HepG2 (cell line): Measurements from ENCODE around the gene MYO1E. TPM values are rescaled to one million over a fixed set of nuclear protein-coding genes. Genes with fewer than 3 reads are reported as not detected.

Experiments
- ATAC-seq: fragments of 200-7000 bp; cut with Tn5 transposase; 3 replicates; pipeline ENCODE4 v1.9.1; 2020; ENCODE audit warnings: mild to moderate bottlenecking, moderate library complexity
- BruUV-seq: library from RNA; stranded (reverse); fragments of 400-500 nt; replicated peaks from 2 replicates; lab custom pipeline; 2021; lab: Mats Ljungman, UMichigan
- CTCF ChIA-PET: fragments of 300-600 bp; formaldehyde crosslinking; extraction: SDS; loops from one replicate; lab custom pipeline; 2021; ENCODE audit warnings: low total read pairs, inconsistent platforms, low intra/inter-chr PET ratio; lab: Yijun Ruan, JAX
- POLR2A ChIA-PET: fragments of 350-600 bp; sonication (Branson Sonifier 250); formaldehyde crosslinking; loops from one replicate; lab custom pipeline; 2020; ENCODE audit warnings: antibody characterized with exemption, inconsistent platforms; lab: Yijun Ruan, JAX
- DNase-seq: peaks from one replicate; pipeline ENCODE4 v3.0.0-alpha.2; 2015; ENCODE audit warnings: low spot score
- FAIRE-seq: peaks from 3 replicates; lab custom pipeline; 2011; peaks lifted over from hg19 to GRCh38; lab: Jason Lieb, UNC
- H2AFZ ChIP-seq: one replicate; pipeline ENCODE4 v1.6.1; 2011; ENCODE audit warnings: low read length, inconsistent platforms
- H3K27ac ChIP-seq: fragments of 300-600 bp; 3 replicates; pipeline ENCODE4 v1.8.0; 2011; ENCODE audit warnings: mixed run types, mild to moderate bottlenecking, mixed read lengths, low read length, inconsistent platforms; ENCODE audit not compliant: insufficient read depth; ENCODE audit errors: extremely low read length
- H3K27me3 ChIP-seq, 2 experiments: fragments of 200-600 bp in 1 of 2; 2 replicates in 1 of 2; 3 replicates in 1 of 2; pipeline versions ENCODE4 v1.6.0 to v1.8.0; 2011; ENCODE audit warnings: low read length in 2 of 2, mild to moderate bottlenecking in 2 of 2, moderate library complexity in 2 of 2, inconsistent platforms in 1 of 2; ENCODE audit not compliant: insufficient read depth in 2 of 2, control insufficient read depth in 1 of 2
- H3K36me3 ChIP-seq, 2 experiments: fragments of 200-600 bp in 1 of 2; replicated peaks in 1 of 2; 2 replicates in 1 of 2; 3 replicates in 1 of 2; pipeline versions ENCODE4 v1.5.1 to v1.8.0; 2011; ENCODE audit warnings: low read length in 2 of 2, inconsistent platforms in 1 of 2; ENCODE audit not compliant: insufficient read depth in 2 of 2, control insufficient read depth in 1 of 2
- H3K4me1 ChIP-seq: 2 replicates; pipeline ENCODE4 v1.5.1; 2012; ENCODE audit warnings: low read length, inconsistent platforms; ENCODE audit not compliant: insufficient read depth
- H3K4me2 ChIP-seq: 2 replicates; pipeline ENCODE4 v1.6.0; 2011; ENCODE audit warnings: low read depth, low read length, inconsistent platforms
- H3K4me3 ChIP-seq, 3 experiments: fragments of 200-600 bp in 1 of 3; sonication (generic), shearing (Covaris generic) in 1 of 3; replicated peaks in 1 of 3; 2 replicates each; pipeline ENCODE4 v1.5.1; 2011 to 2016; ENCODE audit warnings: low read length in 3 of 3, inconsistent platforms in 2 of 3, low read depth in 2 of 3, mild to moderate bottlenecking in 2 of 3, control low read depth in 1 of 3, mixed read lengths in 1 of 3; ENCODE audit not compliant: insufficient read depth in 1 of 3
- H3K79me2 ChIP-seq: one replicate; pipeline ENCODE4 v1.6.1; 2011; ENCODE audit warnings: low read length, inconsistent platforms; ENCODE audit not compliant: insufficient read depth
- H3K9ac ChIP-seq: 2 replicates; pipeline ENCODE4 v1.6.0; 2011; ENCODE audit warnings: mild to moderate bottlenecking, low read depth, low read length, inconsistent platforms; ENCODE audit not compliant: insufficient read depth
- H3K9me3 ChIP-seq: 2 replicates; pipeline ENCODE4 v1.5.1; 2012; ENCODE audit warnings: mild to moderate bottlenecking, low read length
- H4K20me1 ChIP-seq: 2 replicates; pipeline ENCODE4 v1.6.0; 2011; ENCODE audit warnings: inconsistent platforms, mild to moderate bottlenecking, low read length, moderate library complexity; ENCODE audit not compliant: insufficient read depth
- HMG20B ChIP-seq: conservative IDR thresholded peaks from 2 replicates; pipeline ENCODE4 v1.6.1; 2016; ENCODE audit warnings: missing genetic modification reagents, missing compliant biosample characterization
- HMGXB3 ChIP-seq: sonication (generic); formaldehyde crosslinking; IDR thresholded peaks from 2 replicates; pipeline ENCODE4 v1.4.0; 2020; ENCODE audit warnings: missing genetic modification reagents, borderline replicate concordance
- HNRNPL ChIP-seq: fragments of 200-400 bp; formaldehyde crosslinking; IDR thresholded peaks from 2 replicates; pipeline ENCODE4 v1.6.1; 2017; ENCODE audit warnings: mild to moderate bottlenecking, low read depth, low read length
- KLF13 ChIP-seq: sonication (generic); formaldehyde crosslinking; IDR thresholded peaks from 2 replicates; pipeline ENCODE4 v1.4.0; 2020; ENCODE audit warnings: mild to moderate bottlenecking, missing genetic modification reagents
- PLSCR1 ChIP-seq: sonication (generic); formaldehyde crosslinking; IDR thresholded peaks from 2 replicates; pipeline ENCODE4 v1.5.0; 2020; ENCODE audit warnings: missing genetic modification reagents, mild to moderate bottlenecking, borderline replicate concordance
- RBM39 ChIP-seq: fragments of 200-400 bp; formaldehyde crosslinking; IDR thresholded peaks from one replicate; pipeline ENCODE4 v1.6.1; 2018; ENCODE audit warnings: antibody characterized with exemption, mild to moderate bottlenecking, low read depth, low read length; ENCODE audit not compliant: poor library complexity, severe bottlenecking
- SPEN ChIP-seq: sonication (generic); formaldehyde crosslinking; IDR thresholded peaks from 2 replicates; pipeline ENCODE4 v1.5.1; 2020; ENCODE audit warnings: low read depth, mild to moderate bottlenecking, missing genetic modification reagents
- ZNF138 ChIP-seq: sonication (generic); formaldehyde crosslinking; IDR thresholded peaks from 2 replicates; pipeline ENCODE4 v1.5.0; 2020; ENCODE audit warnings: mild to moderate bottlenecking, low read depth, missing genetic modification reagents
- ZNF337 ChIP-seq: sonication (generic); formaldehyde crosslinking; IDR thresholded peaks from 2 replicates; pipeline ENCODE4 v1.5.1; 2020; ENCODE audit warnings: missing genetic modification reagents, low read depth, mild to moderate bottlenecking, borderline replicate concordance
- ZNF33A ChIP-seq: sonication (generic); formaldehyde crosslinking; IDR thresholded peaks from 2 replicates; pipeline ENCODE4 v1.5.1; 2020; ENCODE audit warnings: missing genetic modification reagents, mild to moderate bottlenecking, moderate library complexity, borderline replicate concordance
- ZNF614 ChIP-seq: IDR thresholded peaks from 2 replicates; pipeline ENCODE4 v1.6.1; 2018; ENCODE audit warnings: missing biosample characterization, missing genetic modification reagents, inconsistent platforms, borderline replicate concordance
- ZNF709 ChIP-seq: sonication (generic); formaldehyde crosslinking; IDR thresholded peaks from 2 replicates; pipeline ENCODE4 v1.5.0; 2020; ENCODE audit warnings: mild to moderate bottlenecking, missing genetic modification reagents
- ZNF883 ChIP-seq: sonication (generic); formaldehyde crosslinking; IDR thresholded peaks from 2 replicates; pipeline ENCODE4 v1.5.1; 2020; ENCODE audit warnings: mild to moderate bottlenecking, missing genetic modification reagents; ENCODE audit errors: not compliant biosample characterization
- WGBS: methylation state at CpG from one replicate; pipeline ENCODE4 v1.1.6; 2017; ENCODE audit warnings: low lambda C conversion rate; 5-methylcytosine and 5-hydroxymethylcytosine counted together
- in situ Hi-C: cut with HindIII; loops from 2 replicates; pipeline ENCODE4 v1.10.0; 2017; ENCODE audit warnings: low pct_unique_long_range_greater_than_20kb; ENCODE audit not compliant: extremely low pct_ligation_motif_present
- intact Hi-C: fragments of 100-400 bp; cut with micrococcal nuclease; formaldehyde crosslinking; loops from one replicate; pipeline ENCODE4 v1.10.0; 2022; ENCODE audit not compliant: unreplicated experiment
- polyA plus RNA-seq, 8 experiments: library from polyadenylated mRNA; depleted of rRNA in 3 of 8; stranded (reverse) in 7 of 8; unstranded in 1 of 8; fragments of >200 nt; fragmentation: Illumina TruSeq in 4 of 8; extraction: Trizol in 4 of 8; gene quantifications; 2 replicates each; pipeline versions ENCODE4 v1.2.1 to v1.2.3, GENCODE V29; 2011 to 2016; ENCODE audit warnings: low read depth in 4 of 8, missing spikeins in 1 of 8, mixed read lengths in 1 of 8; ENCODE audit not compliant: insufficient read depth in 1 of 8
- total RNA-seq, 5 experiments: library from RNA; depleted of rRNA; stranded (reverse); fragments of >200 nt; fragmentation: Illumina TruSeq; extraction: Trizol; gene quantifications; 2 replicates each; pipeline ENCODE4 v1.2.3, GENCODE V29; 2016; ENCODE audit warnings: low read depth in 1 of 5

The MYO1E gene
- total and polyA plus RNA-seq, 2 of the 13 experiments (the other 11 are each of a cell fraction or from before 2014, with no cell fraction given), result 15.7 to 25.1 TPM

DNA sequence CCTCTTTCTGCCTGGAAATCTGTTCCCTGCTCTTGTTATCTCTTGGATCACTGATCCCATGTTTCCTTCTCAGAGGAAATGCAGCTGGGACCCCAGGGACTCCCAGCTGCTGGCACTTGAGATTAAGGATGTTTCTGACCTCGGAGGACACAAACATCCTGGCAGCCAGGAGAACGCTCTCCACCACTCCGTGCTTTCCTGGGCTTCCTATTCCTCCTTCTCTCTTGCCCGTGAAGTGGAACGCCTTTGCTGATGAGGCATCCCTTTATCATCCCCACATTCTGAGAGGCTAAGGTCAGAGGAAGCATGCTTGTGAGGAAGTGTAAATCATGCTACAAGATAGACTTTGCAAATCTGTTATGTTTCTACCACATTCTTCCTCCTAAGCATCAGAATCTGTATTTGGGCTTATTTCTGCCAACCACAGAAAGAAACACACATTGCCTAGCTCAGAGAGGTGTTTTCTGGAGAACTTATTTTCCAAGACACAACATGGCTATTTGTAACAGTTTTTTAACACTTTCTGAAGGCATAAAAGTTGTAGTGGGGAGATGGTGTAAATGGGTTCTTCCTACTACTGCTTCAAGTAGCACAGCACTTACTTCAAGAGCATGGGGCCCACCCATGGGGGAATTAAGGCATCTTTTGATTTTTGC lies 191.6 kb downstream of the MYO1E start:
- Histone ChIP-seq H3K9ac (no peak overlapping the region), H3K27ac (no peak overlapping the region), H4K20me1 (no peaks in the 10 kb centered on the region), H3K4me1 (no peaks in the 10 kb centered on the region), H3K36me3 (peaks cover 4 to 15% of the 10 kb centered on the region in 2 experiments; a peak in 2 of 5 replicates), H3K27me3 (no peaks in the 10 kb centered on the region), H3K79me2 (no peaks in the 10 kb centered on the region), H2AFZ (no peak overlapping the region), H3K4me3 (no peak overlapping the region), H3K9me3 (peaks cover 13% of the 10 kb centered on the region), H3K4me2 (no peak overlapping the region)
- WGBS, result 98% methylated on average over 5 of the region's 5 CpGs
- in situ Hi-C loops, result no loop called here
- CTCF ChIA-PET, result no interaction called here
- intact Hi-C loops, result no loop called here
- no peak for TF ChIP-seq PLSCR1 (CRISPR knock-in tag)
- TF ChIP-seq KLF13 (CRISPR knock-in tag), result no peak
- POLR2A ChIA-PET, result no interaction called here
- ATAC-seq (no peak), DNase-seq (no peak), FAIRE-seq (no peak)
- no TSS peak for BruUV-seq

GRCh38 chr15:59179717-59180116 lies 193.0 kb downstream of the MYO1E start:
- Histone ChIP-seq H4K20me1 (no peaks in the 10 kb centered on the region), H3K9ac (no peak overlapping the region), H3K79me2 (no peaks in the 10 kb centered on the region), H3K27me3 (no peaks in the 10 kb centered on the region), H3K4me2 (no peak overlapping the region), H3K27ac (no peak overlapping the region), H3K4me1 (no peaks in the 10 kb centered on the region), H2AFZ (no peak overlapping the region), H3K4me3 (no peak overlapping the region), H3K36me3 (peaks cover 4 to 12% of the 10 kb centered on the region in 2 experiments; a peak in 2 of 5 replicates), H3K9me3 (peaks cover 13% of the 10 kb centered on the region)
- WGBS, result 87% methylated on average over 5 of the region's 5 CpGs
- ChIA-PET POLR2A (no interaction called here), CTCF (no interaction called here)
- no TSS peak for BruUV-seq
- no peak for DNase-seq
- no peak for FAIRE-seq
- intact Hi-C loops, result no loop called here
- ATAC-seq, result no peak
- in situ Hi-C loops, result no loop called here
- TF ChIP-seq ZNF33A, result no peak
- TF ChIP-seq ZNF883 (CRISPR knock-in tag), result no peak
- TF ChIP-seq ZNF337 (CRISPR knock-in tag), result no peak
- no peak for TF ChIP-seq ZNF614
- TF ChIP-seq ZNF138 (CRISPR knock-in tag), result no peak
- TF ChIP-seq SPEN (CRISPR knock-in tag), result no peak
- no peak for TF ChIP-seq HNRNPL
- TF ChIP-seq HMG20B (CRISPR knock-in tag), result no peak
- TF ChIP-seq ZNF709 (CRISPR knock-in tag), result no peak
- no peak for TF ChIP-seq RBM39
- no peak for TF ChIP-seq HMGXB3
